HEK293 (cell line): Measurements from ENCODE around the gene LMTK3.
A peak's percentile ranks its signal among the peaks of the same experiment; 100 is the strongest.

ENCODE experiments used
- BCL11B ChIP-seq: fragments of 450-650 bp; formaldehyde crosslinking; IDR thresholded peaks from 2 replicates; pipeline ENCODE4 v1.5.1; 2016; ENCODE audit warnings: low read depth, missing biosample characterization, missing genetic modification characterization
- HOXA7 ChIP-seq: sonication (generic); formaldehyde crosslinking; IDR thresholded peaks from 2 replicates; pipeline ENCODE4 v1.8.1; 2022; ENCODE audit warnings: missing genetic modification reagents, borderline replicate concordance
- MEIS1 ChIP-seq: sonication (generic); formaldehyde crosslinking; IDR thresholded peaks from 2 replicates; pipeline ENCODE4 v1.8.1; 2022; ENCODE audit warnings: missing genetic modification reagents, mild to moderate bottlenecking, borderline replicate concordance
- OVOL3 ChIP-seq: fragments of 450-650 bp; formaldehyde crosslinking; IDR thresholded peaks from 2 replicates; pipeline ENCODE4 v1.5.1; 2016; ENCODE audit warnings: missing biosample characterization, missing genetic modification characterization
- TCF7L2 ChIP-seq: IDR thresholded peaks from 2 replicates; pipeline ENCODE4 v1.6.1; 2011; ENCODE audit warnings: low read depth, mild to moderate bottlenecking, inconsistent platforms, low read length, moderate library complexity, borderline replicate concordance
- YY1 ChIP-seq: fragments of 450-650 bp; formaldehyde crosslinking; IDR thresholded peaks from 2 replicates; pipeline ENCODE4 v1.5.1; 2018; ENCODE audit warnings: missing biosample characterization, missing genetic modification characterization
- YY2 ChIP-seq: fragments of 450-650 bp; formaldehyde crosslinking; IDR thresholded peaks from 2 replicates; pipeline ENCODE4 v1.5.1; 2016; ENCODE audit warnings: missing biosample characterization, missing genetic modification characterization
- ZBTB1 ChIP-seq: fragments of 450-650 bp; formaldehyde crosslinking; IDR thresholded peaks from 2 replicates; pipeline ENCODE4 v1.5.1; 2016; ENCODE audit warnings: missing biosample characterization, missing genetic modification characterization
- ZBTB11 ChIP-seq: fragments of 450-650 bp; formaldehyde crosslinking; conservative IDR thresholded peaks from 2 replicates; pipeline ENCODE4 v1.5.1; 2016; ENCODE audit warnings: low read depth, missing biosample characterization, missing genetic modification characterization
- ZNF138 ChIP-seq: fragments of 450-650 bp; formaldehyde crosslinking; IDR thresholded peaks from 2 replicates; pipeline ENCODE4 v1.5.1; 2016; ENCODE audit warnings: missing biosample characterization, missing genetic modification characterization, borderline replicate concordance
- ZNF146 ChIP-seq: fragments of 450-650 bp; formaldehyde crosslinking; IDR thresholded peaks from 2 replicates; pipeline ENCODE4 v1.5.1; 2016; ENCODE audit warnings: missing biosample characterization, missing genetic modification characterization
- ZNF169 ChIP-seq: fragments of 450-650 bp; formaldehyde crosslinking; IDR thresholded peaks from 2 replicates; pipeline ENCODE4 v1.5.1; 2016; ENCODE audit warnings: missing biosample characterization, missing genetic modification characterization
- ZNF18 ChIP-seq: fragments of 450-650 bp; formaldehyde crosslinking; IDR thresholded peaks from 2 replicates; pipeline ENCODE4 v1.5.1; 2016; ENCODE audit warnings: missing biosample characterization, missing genetic modification characterization
- ZNF248 ChIP-seq: fragments of 450-650 bp; formaldehyde crosslinking; IDR thresholded peaks from 2 replicates; pipeline ENCODE4 v1.5.1; 2017; ENCODE audit warnings: missing biosample characterization, missing genetic modification characterization
- ZNF274 ChIP-seq, 2 experiments: fragments of 200-500 bp in 1 of 2; fragments of 450-650 bp in 1 of 2; sonication (Bioruptor generic) in 1 of 2; formaldehyde crosslinking in 1 of 2; IDR thresholded peaks; 2 replicates each; pipeline versions ENCODE4 v1.5.1 to v1.6.1; 2014 to 2016; ENCODE audit warnings: borderline replicate concordance in 1 of 2, inconsistent platforms in 1 of 2, low read length in 1 of 2, missing biosample characterization in 1 of 2, missing genetic modification characterization in 1 of 2
- ZNF311 ChIP-seq: fragments of 450-650 bp; formaldehyde crosslinking; IDR thresholded peaks from 2 replicates; pipeline ENCODE4 v1.5.1; 2017; ENCODE audit warnings: missing biosample characterization, missing genetic modification characterization, borderline replicate concordance
- ZNF404 ChIP-seq: fragments of 450-650 bp; formaldehyde crosslinking; IDR thresholded peaks from 2 replicates; pipeline ENCODE4 v1.5.1; 2017; ENCODE audit warnings: missing biosample characterization, missing genetic modification characterization
- ZNF423 ChIP-seq: fragments of 450-650 bp; formaldehyde crosslinking; IDR thresholded peaks from 2 replicates; pipeline ENCODE4 v1.5.1; 2016; ENCODE audit warnings: missing biosample characterization, missing genetic modification characterization
- ZNF433 ChIP-seq: fragments of 450-650 bp; formaldehyde crosslinking; IDR thresholded peaks from 2 replicates; pipeline ENCODE4 v1.5.1; 2016; ENCODE audit warnings: missing biosample characterization, missing genetic modification characterization, low read depth
- ZNF510 ChIP-seq: fragments of 450-650 bp; formaldehyde crosslinking; IDR thresholded peaks from 2 replicates; pipeline ENCODE4 v1.5.1; 2018; ENCODE audit warnings: mild to moderate bottlenecking, missing genetic modification characterization, missing biosample characterization; ENCODE audit not compliant: insufficient replicate concordance
- ZNF555 ChIP-seq: fragments of 450-650 bp; formaldehyde crosslinking; conservative IDR thresholded peaks from 2 replicates; pipeline ENCODE4 v1.5.1; 2017; ENCODE audit warnings: missing biosample characterization, mild to moderate bottlenecking, missing genetic modification characterization, inconsistent platforms
- ZNF561 ChIP-seq: fragments of 450-650 bp; IDR thresholded peaks from 2 replicates; pipeline ENCODE4 v1.5.1; 2018; ENCODE audit warnings: missing biosample characterization, missing genetic modification characterization, borderline replicate concordance
- ZNF623 ChIP-seq: fragments of 450-650 bp; formaldehyde crosslinking; IDR thresholded peaks from 2 replicates; pipeline ENCODE4 v1.5.1; 2016; ENCODE audit warnings: missing biosample characterization, missing genetic modification characterization
- ZNF747 ChIP-seq: fragments of 450-650 bp; formaldehyde crosslinking; IDR thresholded peaks from 2 replicates; pipeline ENCODE4 v1.5.1; 2016; ENCODE audit warnings: missing biosample characterization, missing genetic modification characterization
- ZNF76 ChIP-seq: fragments of 450-650 bp; formaldehyde crosslinking; IDR thresholded peaks from 2 replicates; pipeline ENCODE4; 2016; ENCODE audit warnings: low read depth, missing biosample characterization, missing genetic modification characterization, borderline replicate concordance
- ZSCAN18 ChIP-seq: fragments of 450-650 bp; formaldehyde crosslinking; IDR thresholded peaks from 2 replicates; pipeline ENCODE4 v1.5.1; 2016; ENCODE audit warnings: missing biosample characterization, missing genetic modification characterization
- ZSCAN30 ChIP-seq: fragments of 450-650 bp; IDR thresholded peaks from 2 replicates; pipeline ENCODE4 v1.5.1; 2018; ENCODE audit warnings: missing biosample characterization, mild to moderate bottlenecking, missing genetic modification characterization, moderate library complexity
- TF ChIP-seq, protein P1 (sequence below): fragments of 450-650 bp; formaldehyde crosslinking; IDR thresholded peaks from 2 replicates; pipeline ENCODE4 v1.5.1; 2016; ENCODE audit warnings: missing biosample characterization, missing genetic modification characterization
- TF ChIP-seq, protein P2 (sequence below): fragments of 450-650 bp; formaldehyde crosslinking; IDR thresholded peaks from 2 replicates; pipeline ENCODE4 v1.5.1; 2017; ENCODE audit warnings: missing biosample characterization, missing genetic modification characterization

Gene LMTK3

GRCh38 chr19:48490981-48491792 is 20.4 kb downstream of the LMTK3 start (continued):
- TF ChIP-seq ZNF146 (tag by site-specific recombination), result no peak
- TF ChIP-seq, protein P1, sequence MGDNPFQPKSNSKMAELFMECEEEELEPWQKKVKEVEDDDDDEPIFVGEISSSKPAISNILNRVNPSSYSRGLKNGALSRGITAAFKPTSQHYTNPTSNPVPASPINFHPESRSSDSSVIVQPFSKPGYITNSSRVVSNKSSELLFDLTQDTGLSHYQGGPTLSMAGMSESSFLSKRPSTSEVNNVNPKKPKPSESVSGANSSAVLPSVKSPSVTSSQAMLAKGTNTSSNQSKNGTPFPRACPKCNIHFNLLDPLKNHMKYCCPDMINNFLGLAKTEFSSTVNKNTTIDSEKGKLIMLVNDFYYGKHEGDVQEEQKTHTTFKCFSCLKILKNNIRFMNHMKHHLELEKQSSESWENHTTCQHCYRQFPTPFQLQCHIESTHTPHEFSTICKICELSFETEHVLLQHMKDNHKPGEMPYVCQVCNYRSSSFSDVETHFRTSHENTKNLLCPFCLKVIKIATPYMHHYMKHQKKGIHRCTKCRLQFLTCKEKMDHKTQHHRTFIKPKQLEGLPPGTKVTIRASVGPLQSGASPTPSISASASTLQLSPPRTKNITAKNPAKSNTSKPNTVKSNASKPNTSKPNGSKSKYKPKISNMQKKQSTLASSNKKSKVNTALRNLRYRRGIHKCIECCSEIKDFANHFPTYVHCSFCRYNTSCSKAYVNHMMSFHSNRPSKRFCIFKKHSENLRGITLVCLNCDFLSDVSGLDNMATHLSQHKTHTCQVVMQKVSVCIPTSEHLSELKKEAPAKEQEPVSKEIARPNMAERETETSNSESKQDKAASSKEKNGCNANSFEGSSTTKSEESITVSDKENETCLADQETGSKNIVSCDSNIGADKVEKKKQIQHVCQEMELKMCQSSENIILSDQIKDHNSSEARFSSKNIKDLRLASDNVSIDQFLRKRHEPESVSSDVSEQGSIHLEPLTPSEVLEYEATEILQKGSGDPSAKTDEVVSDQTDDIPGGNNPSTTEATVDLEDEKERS (tag by site-specific recombination), result no peak
- TF ChIP-seq YY2 (tag by site-specific recombination), result no peak
- no peak for TF ChIP-seq YY1
- no peak for TF ChIP-seq ZNF433
- TF ChIP-seq ZNF555 (tag by site-specific recombination), result no peak
- no peak for TF ChIP-seq ZNF274 (IDR thresholded peaks at IDR 0.05; ENCODE audit: low read length)
- TF ChIP-seq ZNF274 (tag by site-specific recombination; IDR thresholded peaks at IDR 0.05; ENCODE audit: borderline replicate concordance), result no peak
- TF ChIP-seq ZNF76 (tag by site-specific recombination), result peak; percentile 44; the same call in 1 of the 2 replicates
- no peak for TF ChIP-seq BCL11B (tag by site-specific recombination)
- TF ChIP-seq, protein P2, sequence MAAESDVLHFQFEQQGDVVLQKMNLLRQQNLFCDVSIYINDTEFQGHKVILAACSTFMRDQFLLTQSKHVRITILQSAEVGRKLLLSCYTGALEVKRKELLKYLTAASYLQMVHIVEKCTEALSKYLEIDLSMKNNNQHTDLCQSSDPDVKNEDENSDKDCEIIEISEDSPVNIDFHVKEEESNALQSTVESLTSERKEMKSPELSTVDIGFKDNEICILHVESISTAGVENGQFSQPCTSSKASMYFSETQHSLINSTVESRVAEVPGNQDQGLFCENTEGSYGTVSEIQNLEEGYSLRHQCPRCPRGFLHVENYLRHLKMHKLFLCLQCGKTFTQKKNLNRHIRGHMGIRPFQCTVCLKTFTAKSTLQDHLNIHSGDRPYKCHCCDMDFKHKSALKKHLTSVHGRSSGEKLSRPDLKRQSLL (tag by site-specific recombination), result no peak
- TF ChIP-seq ZBTB11 (tag by site-specific recombination), result no peak
- no peak for TF ChIP-seq ZNF169 (tag by site-specific recombination)
- TF ChIP-seq ZNF747 (tag by site-specific recombination), result no peak
- no peak for TF ChIP-seq MEIS1 (CRISPR knock-in tag)
- TF ChIP-seq ZNF561, result no peak
- TF ChIP-seq ZNF623 (tag by site-specific recombination), result no peak
- TF ChIP-seq ZNF311 (tag by site-specific recombination), result no peak
- no peak for TF ChIP-seq ZNF404
- TF ChIP-seq ZSCAN30 (tag by site-specific recombination), result no peak
- no peak for TF ChIP-seq HOXA7 (CRISPR knock-in tag)
- no peak for TF ChIP-seq TCF7L2
- TF ChIP-seq ZNF248 (tag by site-specific recombination), result no peak
- no peak for TF ChIP-seq ZBTB1 (tag by site-specific recombination)
- no peak for TF ChIP-seq ZNF18 (tag by site-specific recombination)
- no peak for TF ChIP-seq ZNF423 (tag by site-specific recombination)
- no peak for TF ChIP-seq ZSCAN18 (tag by site-specific recombination)
- no peak for TF ChIP-seq OVOL3 (tag by site-specific recombination)
- no peak for TF ChIP-seq ZNF138 (tag by site-specific recombination)
- TF ChIP-seq ZNF510 (tag by site-specific recombination), result no peak
